HG02642 (cell line): ENCODE data around the gene ZNF341.
A peak's percentile ranks its signal among the peaks of the same experiment; 100 is the strongest.

Experiments used
- ATAC-seq: cut with Tn5 transposase; IDR thresholded peaks from one replicate; pipeline ENCODE4 v1.9.1; 2021; ENCODE audit warnings: mild to moderate bottlenecking; ENCODE audit not compliant: unreplicated experiment, poor library complexity

The ZNF341 gene

GRCh38 chr20:33765099-33765498, 33.3 kb downstream of the ZNF341 start:
- ATAC-seq: no peak

GRCh38 chr20:33765592-33765991, 33.8 kb downstream of the ZNF341 start:
- no peak for ATAC-seq

GRCh38 chr20:33766686-33767085, 34.9 kb downstream of the ZNF341 start:
- ATAC-seq: no peak

- ATAC-seq: no peak
These were observed 36.0 kb downstream of the ZNF341 start for GRCh38 chr20:33767777-33768138.

- ATAC-seq: no peak
These were observed 37.2 kb downstream of the ZNF341 start for GRCh38 chr20:33769043-33769442.

GRCh38 chr20:33770005-33770404, 38.2 kb downstream of the ZNF341 start:
- no peak for ATAC-seq

GRCh38 chr20:33771938-33772337, 40.1 kb downstream of the ZNF341 start:
- no peak for ATAC-seq

GRCh38 chr20:33772439-33772838, 40.6 kb downstream of the ZNF341 start:
- no peak for ATAC-seq

- ATAC-seq: peak; percentile 58
These were observed 41.8 kb downstream of the ZNF341 start for GRCh38 chr20:33773412-33774089.

GRCh38 chr20:33777816-33778215, 46.0 kb downstream of the ZNF341 start:
- ATAC-seq: no peak

- ATAC-seq: no peak
These were observed 49.3 kb downstream of the ZNF341 start for GRCh38 chr20:33781133-33781532.

GRCh38 chr20:33781945-33782344, 50.1 kb downstream of the ZNF341 start:
- ATAC-seq: no peak

- ATAC-seq: no peak
These were observed 51.5 kb downstream of the ZNF341 start for GRCh38 chr20:33783256-33783655.

GRCh38 chr20:33783818-33784217, 52.0 kb downstream of the ZNF341 start:
- ATAC-seq: no peak

GRCh38 chr20:33784225-33784624, 52.4 kb downstream of the ZNF341 start:
- ATAC-seq: no peak

GRCh38 chr20:33785503-33785902, 53.7 kb downstream of the ZNF341 start:
- ATAC-seq: no peak

GRCh38 chr20:33787253-33787891, 55.6 kb downstream of the ZNF341 start:
- no peak for ATAC-seq

- ATAC-seq: no peak
These were observed 56.7 kb downstream of the ZNF341 start for GRCh38 chr20:33788351-33789049.

GRCh38 chr20:33789109-33789857, 57.5 kb downstream of the ZNF341 start:
- ATAC-seq: no peak

GRCh38 chr20:33789858-33790182, 58.0 kb downstream of the ZNF341 start:
- no peak for ATAC-seq

- ATAC-seq: no peak
These were observed 58.8 kb downstream of the ZNF341 start for GRCh38 chr20:33790566-33790965.
